GM12878 (cell line): Measurements from ENCODE around the gene PIAS2. TPM values are rescaled to one million over a fixed set of nuclear protein-coding genes. Genes with fewer than 3 reads are reported as not detected.

Experiments used
- ATAC-seq: fragments of 200-7000 bp; cut with Tn5 transposase; 3 replicates; pipeline ENCODE4 v1.9.1; 2020; ENCODE audit warnings: mild to moderate bottlenecking, moderate library complexity
- BruUV-seq: library from RNA; stranded (reverse); fragments of 400-500 nt; replicated peaks from 2 replicates; lab custom pipeline; 2021; lab: Mats Ljungman, UMichigan
- CTCF ChIA-PET: fragments of 300-600 bp; sonication (Branson Sonifier 250); formaldehyde crosslinking; extraction: SDS; loops from one replicate; lab custom pipeline; 2021; ENCODE audit warnings: inconsistent platforms; lab: Yijun Ruan, JAX
- POLR2A ChIA-PET: fragments of 350-600 bp; formaldehyde crosslinking; extraction: SDS; loops from one replicate; lab custom pipeline; 2021; ENCODE audit warnings: inconsistent platforms; lab: Charles Lee
- RAD21 ChIA-PET: fragments of 300-600 bp; sonication (Branson Sonifier 250); formaldehyde crosslinking; loops from one replicate; lab custom pipeline; 2023; ENCODE audit warnings: antibody characterized with exemption; ENCODE audit not compliant: unreplicated experiment; lab: Charles Lee
- SMC1A ChIA-PET: fragments of 300-600 bp; sonication (Branson Sonifier 250); formaldehyde crosslinking; loops from one replicate; lab custom pipeline; 2023; ENCODE audit not compliant: unreplicated experiment, uncharacterized antibody; lab: Charles Lee
- DNase-seq: peaks from one replicate; pipeline ENCODE4 v3.0.0-alpha.2; 2011; ENCODE audit warnings: low read depth, low spot score
- FAIRE-seq: peaks from 3 replicates; lab custom pipeline; 2011; peaks lifted over from hg19 to GRCh38; lab: Jason Lieb, UNC
- H2AFZ ChIP-seq: 2 replicates; pipeline ENCODE4 v1.6.0; 2011; ENCODE audit warnings: low read depth, low read length, control low read depth; ENCODE audit not compliant: control insufficient read depth
- H3K27ac ChIP-seq: 2 replicates; pipeline ENCODE4 v1.5.1; 2011; ENCODE audit warnings: control low read depth; ENCODE audit not compliant: control insufficient read depth, insufficient read depth
- H3K27me3 ChIP-seq, 2 experiments: replicated peaks in 1 of 2; 2 replicates each; pipeline versions ENCODE4 v1.6.0 to v1.6.1; 2011; ENCODE audit warnings: low read length in 1 of 2; ENCODE audit not compliant: control insufficient read depth in 2 of 2, insufficient read depth in 2 of 2
- H3K36me3 ChIP-seq, 2 experiments: 2 replicates each; pipeline ENCODE4 v1.5.1; 2011; ENCODE audit warnings: low read length in 1 of 2; ENCODE audit not compliant: control insufficient read depth in 2 of 2, insufficient read depth in 2 of 2
- H3K4me1 ChIP-seq: 2 replicates; pipeline ENCODE4 v1.6.1; 2011; ENCODE audit warnings: mild to moderate bottlenecking, low read length, moderate library complexity, mixed read lengths; ENCODE audit not compliant: control insufficient read depth, insufficient read depth
- H3K4me2 ChIP-seq: 2 replicates; pipeline ENCODE4 v1.6.0; 2011; ENCODE audit warnings: control low read depth; ENCODE audit not compliant: control insufficient read depth, insufficient read depth
- H3K4me3 ChIP-seq: fragments of 200-600 bp; sonication (generic); 2 replicates; pipeline ENCODE4 v1.5.1; 2016
- H3K79me2 ChIP-seq: 2 replicates; pipeline ENCODE4 v1.6.0; 2011; ENCODE audit warnings: low read length; ENCODE audit not compliant: control insufficient read depth, insufficient read depth
- H3K9ac ChIP-seq: 2 replicates; pipeline ENCODE4 v1.8.0; 2011; ENCODE audit warnings: low read length, control low read depth, mixed read lengths; ENCODE audit not compliant: control insufficient read depth, insufficient read depth
- H3K9me3 ChIP-seq: replicated peaks from 3 replicates; pipeline ENCODE4 v1.5.1; 2011; ENCODE audit warnings: mild to moderate bottlenecking, low read length; ENCODE audit not compliant: control insufficient read depth, insufficient read depth
- H4K20me1 ChIP-seq: 2 replicates; pipeline ENCODE4 v1.6.0; 2011; ENCODE audit not compliant: control insufficient read depth, insufficient read depth
- BACH1 ChIP-seq: fragments of 450-650 bp; IDR thresholded peaks from 2 replicates; pipeline ENCODE4 v1.6.1; 2017; ENCODE audit warnings: mild to moderate bottlenecking, borderline replicate concordance
- BCL11A ChIP-seq: IDR thresholded peaks from 2 replicates; pipeline ENCODE4 v1.6.1; 2011; ENCODE audit warnings: low read depth, low read length
- CBFB ChIP-seq: IDR thresholded peaks from 2 replicates; pipeline ENCODE4 v1.6.1; 2016; ENCODE audit warnings: antibody characterized with exemption, low read depth
- CREB1 ChIP-seq: IDR thresholded peaks from 2 replicates; pipeline ENCODE4 v1.6.1; 2012; ENCODE audit warnings: low read depth, mild to moderate bottlenecking, inconsistent platforms
- DPF2 ChIP-seq: fragments of 450-650 bp; IDR thresholded peaks from 2 replicates; pipeline ENCODE4 v1.6.1; 2017; ENCODE audit warnings: mild to moderate bottlenecking
- IKZF1 ChIP-seq: fragments of 450-650 bp; conservative IDR thresholded peaks from 2 replicates; pipeline ENCODE4 v1.6.1; 2017; ENCODE audit warnings: antibody characterized with exemption, mild to moderate bottlenecking
- JUNB ChIP-seq: IDR thresholded peaks from 2 replicates; pipeline ENCODE4 v1.6.1; 2016; ENCODE audit warnings: antibody characterized with exemption, mild to moderate bottlenecking
- MXI1 ChIP-seq: fragments of 150-350 bp; IDR thresholded peaks from 2 replicates; pipeline ENCODE4 v1.6.1; 2011; ENCODE audit warnings: low read depth, mild to moderate bottlenecking, inconsistent platforms, low read length, improper control_type of control experiment
- MYC ChIP-seq: IDR thresholded peaks from 2 replicates; pipeline ENCODE4 v1.6.1; 2011; ENCODE audit warnings: mild to moderate bottlenecking, low read length, moderate library complexity, inconsistent platforms; ENCODE audit not compliant: insufficient read depth, insufficient replicate concordance, insufficient read length, severe bottlenecking
- NR2C2 ChIP-seq: IDR thresholded peaks from 2 replicates; pipeline ENCODE4 v1.6.1; 2011; ENCODE audit warnings: borderline replicate concordance, low read depth; ENCODE audit not compliant: control insufficient read depth, insufficient read length
- RBBP5 ChIP-seq: fragments of 200-600 bp; sonication (generic); conservative IDR thresholded peaks from 2 replicates; pipeline ENCODE4 v1.6.1; 2016
- SIN3A ChIP-seq: IDR thresholded peaks from 2 replicates; pipeline ENCODE4 v1.6.1; 2012; ENCODE audit warnings: low read depth, low read length, improper control_type of control experiment
- SREBF2 ChIP-seq: IDR thresholded peaks from 2 replicates; pipeline ENCODE4 v1.6.1; 2012; ENCODE audit warnings: mild to moderate bottlenecking, low read length
- WGBS: methylation state at CpG from one replicate; pipeline ENCODE4 v1.1.6; 2016; ENCODE audit warnings: low lambda C conversion rate; ENCODE audit not compliant: insufficient replicate concordance, insufficient coverage; ENCODE audit errors: missing lambda C conversion rate; 5-methylcytosine and 5-hydroxymethylcytosine counted together
- in situ Hi-C: fragments of 300-500 bp; cut with MboI; formaldehyde crosslinking; loops from 9 replicates; pipeline ENCODE4 v1.14.3; 2018; ENCODE audit warnings: mixed read lengths
- intact Hi-C: fragments of 100-400 bp; cut with micrococcal nuclease; formaldehyde crosslinking; loops from one replicate; pipeline ENCODE4 v1.14.2; 2022; ENCODE audit not compliant: unreplicated experiment
- polyA plus RNA-seq, 11 experiments: library from polyadenylated mRNA; depleted of rRNA in 4 of 11; unstranded in 6 of 11; stranded (reverse) in 5 of 11; fragments of >200 nt; fragmentation: Nextera tagmentation in 4 of 11; fragmentation: Illumina TruSeq in 1 of 11; extraction: Ambion mirVana in 4 of 11; extraction: Trizol in 1 of 11; gene quantifications; 1 replicate in 1 of 11; 2 replicates in 10 of 11; pipeline versions ENCODE4 v1.2.1 to v1.2.3, GENCODE V29; 2011 to 2016; ENCODE audit warnings: inconsistent platforms in 2 of 11, missing spikeins in 2 of 11, low read depth in 1 of 11
- total RNA-seq, 4 experiments: library from RNA; depleted of rRNA in 3 of 4; stranded (reverse); fragments of >200 nt in 3 of 4; fragmentation: Illumina TruSeq in 1 of 4; extraction: Trizol in 1 of 4; gene quantifications; 2 replicates each; pipeline versions ENCODE4 v1.2.1 to v1.2.3, GENCODE V29; 2013 to 2021
- TF ChIP-seq, protein P1 (sequence below): IDR thresholded peaks from 2 replicates; pipeline ENCODE4 v1.6.1; 2011; ENCODE audit warnings: borderline replicate concordance, low read depth, mild to moderate bottlenecking, moderate library complexity, low read length; ENCODE audit not compliant: insufficient read depth, poor library complexity, severe bottlenecking
- TF ChIP-seq, protein P2 (sequence below): IDR thresholded peaks from 2 replicates; pipeline ENCODE4 v1.6.1; 2011; ENCODE audit warnings: low read depth, mild to moderate bottlenecking, low read length, moderate library complexity, borderline replicate concordance; ENCODE audit errors: extremely low read depth
- TF ChIP-seq, protein P3 (sequence below): fragments of 450-650 bp; IDR thresholded peaks from 2 replicates; pipeline ENCODE4 v1.6.1; 2014; ENCODE audit warnings: mild to moderate bottlenecking

The PIAS2 gene
- total and polyA plus RNA-seq, 10 of the 15 experiments (the other 5 are each of a cell fraction or from before 2014, with no cell fraction given), result 4.0 to 31.8 (median 22.4) TPM

DNA sequence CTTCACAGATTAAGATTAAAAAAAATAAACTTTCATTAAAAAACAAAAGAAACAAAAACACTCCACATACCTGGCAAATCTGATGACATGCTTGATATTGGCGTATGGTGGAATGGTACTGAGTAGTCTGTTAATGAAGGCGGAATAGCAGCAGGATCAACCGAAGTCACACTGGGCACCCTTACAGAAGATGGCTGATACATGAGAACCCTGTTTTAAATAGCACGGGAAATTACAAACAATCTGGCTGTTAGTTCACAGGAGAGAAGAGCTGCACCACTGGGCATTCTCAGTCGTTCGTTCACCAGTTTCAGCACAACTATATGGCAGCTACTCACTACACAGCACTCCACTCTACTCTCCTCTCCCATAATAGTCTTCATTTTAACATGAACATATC, 96.4 kb downstream of the PIAS2 start:
- ChIA-PET RAD21 (interaction anchor here (1.2 kb wide), 1 partner anchor 14 kb away, joined by 3 read pairs; no protein-coding TSS in a partner anchor), CTCF (no interaction called here), SMC1A (no interaction called here), POLR2A (no interaction called here)
- Histone ChIP-seq H3K36me3 (peaks cover 0 to 3% of the 10 kb centered on the region in 2 experiments; a peak in 2 of 4 replicates), H3K4me2 (no peak overlapping the region), H4K20me1 (no peaks in the 10 kb centered on the region), H3K9me3 (no peaks in the 10 kb centered on the region), H3K79me2 (no peaks in the 10 kb centered on the region), H3K4me1 (no peaks in the 10 kb centered on the region), H3K27ac (no peak overlapping the region), H3K27me3 (no peaks in the 10 kb centered on the region), H3K9ac (no peak overlapping the region), H2AFZ (no peak overlapping the region), H3K4me3 (no peak overlapping the region)
- no peak for TF ChIP-seq DPF2
- no peak for TF ChIP-seq BACH1
- TF ChIP-seq CREB1, result no peak
- no peak for TF ChIP-seq SIN3A
- TF ChIP-seq MXI1, result no peak
- TF ChIP-seq, protein P1, sequence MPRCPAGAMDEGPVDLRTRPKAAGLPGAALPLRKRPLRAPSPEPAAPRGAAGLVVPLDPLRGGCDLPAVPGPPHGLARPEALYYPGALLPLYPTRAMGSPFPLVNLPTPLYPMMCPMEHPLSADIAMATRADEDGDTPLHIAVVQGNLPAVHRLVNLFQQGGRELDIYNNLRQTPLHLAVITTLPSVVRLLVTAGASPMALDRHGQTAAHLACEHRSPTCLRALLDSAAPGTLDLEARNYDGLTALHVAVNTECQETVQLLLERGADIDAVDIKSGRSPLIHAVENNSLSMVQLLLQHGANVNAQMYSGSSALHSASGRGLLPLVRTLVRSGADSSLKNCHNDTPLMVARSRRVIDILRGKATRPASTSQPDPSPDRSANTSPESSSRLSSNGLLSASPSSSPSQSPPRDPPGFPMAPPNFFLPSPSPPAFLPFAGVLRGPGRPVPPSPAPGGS, result no peak
- TF ChIP-seq NR2C2, result no peak
- TF ChIP-seq, protein P2, sequence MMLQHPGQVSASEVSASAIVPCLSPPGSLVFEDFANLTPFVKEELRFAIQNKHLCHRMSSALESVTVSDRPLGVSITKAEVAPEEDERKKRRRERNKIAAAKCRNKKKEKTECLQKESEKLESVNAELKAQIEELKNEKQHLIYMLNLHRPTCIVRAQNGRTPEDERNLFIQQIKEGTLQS, result no peak
- no peak for TF ChIP-seq JUNB
- no peak for TF ChIP-seq MYC
- no peak for TF ChIP-seq RBBP5
- TF ChIP-seq, protein P3, sequence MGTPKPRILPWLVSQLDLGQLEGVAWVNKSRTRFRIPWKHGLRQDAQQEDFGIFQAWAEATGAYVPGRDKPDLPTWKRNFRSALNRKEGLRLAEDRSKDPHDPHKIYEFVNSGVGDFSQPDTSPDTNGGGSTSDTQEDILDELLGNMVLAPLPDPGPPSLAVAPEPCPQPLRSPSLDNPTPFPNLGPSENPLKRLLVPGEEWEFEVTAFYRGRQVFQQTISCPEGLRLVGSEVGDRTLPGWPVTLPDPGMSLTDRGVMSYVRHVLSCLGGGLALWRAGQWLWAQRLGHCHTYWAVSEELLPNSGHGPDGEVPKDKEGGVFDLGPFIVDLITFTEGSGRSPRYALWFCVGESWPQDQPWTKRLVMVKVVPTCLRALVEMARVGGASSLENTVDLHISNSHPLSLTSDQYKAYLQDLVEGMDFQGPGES, result no peak
- TF ChIP-seq CBFB, result no peak
- TF ChIP-seq IKZF1, result no peak
- no peak for TF ChIP-seq BCL11A
- no peak for TF ChIP-seq SREBF2
- in situ Hi-C loops, result no loop called here
- no TSS peak for BruUV-seq
- FAIRE-seq (no peak), DNase-seq (no peak), ATAC-seq (no peak)
- intact Hi-C loops, result no loop called here
- 97% methylated on average over 6 of the region's 6 CpGs for WGBS
